CD14-positive monocyte (primary cell): ENCODE results near the gene PANK1. TPM values are rescaled to one million over a fixed set of nuclear protein-coding genes. Genes with fewer than 3 reads are reported as not detected.

Source experiments
- DNase-seq, 3 donors: peaks; one replicate each; pipeline ENCODE4 v3.0.0-alpha.2; 2011 to 2022
- H2AFZ ChIP-seq: 2 replicates; pipeline ENCODE4 v1.6.0; 2012; ENCODE audit warnings: mild to moderate bottlenecking, low read depth, low read length, inconsistent platforms; ENCODE audit not compliant: insufficient read depth, poor library complexity, severe bottlenecking
- H3K27ac ChIP-seq, 2 donors: 1 replicate in 1 of 2; 2 replicates in 1 of 2; pipeline ENCODE4 v1.5.1; 2012 to 2013; ENCODE audit warnings: low read length in 2 of 2, control low read depth in 1 of 2, inconsistent platforms in 1 of 2, low read depth in 1 of 2, mild to moderate bottlenecking in 1 of 2
- H3K27me3 ChIP-seq, 2 donors: one replicate each; pipeline versions ENCODE4 v1.6.0 to v1.6.1; 2011 to 2013; ENCODE audit warnings: low read length in 2 of 2; ENCODE audit not compliant: control insufficient read depth in 2 of 2, insufficient read depth in 2 of 2
- H3K36me3 ChIP-seq, 2 donors: replicated peaks in 1 of 2; 1 replicate in 1 of 2; 2 replicates in 1 of 2; pipeline versions ENCODE4 v1.5.1 to v1.6.1; 2012 to 2013; ENCODE audit warnings: low read length in 2 of 2, control low read depth in 1 of 2, inconsistent platforms in 1 of 2, mild to moderate bottlenecking in 1 of 2; ENCODE audit not compliant: insufficient read depth in 2 of 2, control insufficient read depth in 1 of 2
- H3K4me1 ChIP-seq, 2 donors: 1 replicate in 1 of 2; 2 replicates in 1 of 2; pipeline versions ENCODE4 v1.5.1 to v1.6.1; 2012 to 2013; ENCODE audit warnings: low read length in 2 of 2, control low read depth in 1 of 2, inconsistent platforms in 1 of 2, mild to moderate bottlenecking in 1 of 2, moderate library complexity in 1 of 2; ENCODE audit not compliant: insufficient read depth in 2 of 2, control insufficient read depth in 1 of 2
- H3K4me2 ChIP-seq: replicated peaks from 2 replicates; pipeline ENCODE3; 2012; ENCODE audit warnings: low read length, moderate library complexity, mild to moderate bottlenecking; ENCODE audit not compliant: poor library complexity, severe bottlenecking; ENCODE audit errors: extremely low read depth
- H3K4me3 ChIP-seq, 3 experiments: fragments of 200-600 bp in 1 of 3; sonication (generic) in 1 of 3; replicated peaks in 1 of 3; 1 replicate in 2 of 3; 2 replicates in 1 of 3; pipeline ENCODE4 v1.5.1; 2011 to 2013; ENCODE audit warnings: low read length in 3 of 3, mild to moderate bottlenecking in 3 of 3, control low read depth in 2 of 3, low read depth in 2 of 3, inconsistent platforms in 1 of 3, moderate library complexity in 1 of 3
- H3K79me2 ChIP-seq: 2 replicates; pipeline ENCODE4 v1.6.0; 2012; ENCODE audit warnings: mild to moderate bottlenecking, control low read depth, inconsistent platforms, low read length, moderate library complexity; ENCODE audit not compliant: insufficient read depth
- H3K9ac ChIP-seq: 2 replicates; pipeline ENCODE4 v1.6.0; 2017; ENCODE audit warnings: low read length, mild to moderate bottlenecking; ENCODE audit not compliant: insufficient read depth, poor library complexity, severe bottlenecking
- H3K9me3 ChIP-seq, 2 donors: replicated peaks in 1 of 2; 1 replicate in 1 of 2; 2 replicates in 1 of 2; pipeline versions ENCODE4 v1.5.1 to v1.6.1; 2012 to 2013; ENCODE audit warnings: low read length in 2 of 2, control low read depth in 1 of 2; ENCODE audit not compliant: control insufficient read depth in 1 of 2, insufficient read depth in 1 of 2
- H4K20me1 ChIP-seq: 2 replicates; pipeline ENCODE4 v1.6.0; 2012; ENCODE audit warnings: mild to moderate bottlenecking, low read length, control low read depth, moderate library complexity; ENCODE audit not compliant: insufficient read depth
- H3K27ac Mint-ChIP-seq, 7 donors: one replicate each; pipeline ENCODE4 v1.8.0; 2020; ENCODE audit warnings: mild to moderate bottlenecking in 7 of 7, mixed read lengths in 7 of 7, moderate library complexity in 6 of 7, inconsistent platforms in 2 of 7
- H3K27me3 Mint-ChIP-seq, 3 donors: one replicate each; pipeline ENCODE4 v1.8.0; 2021 to 2022; ENCODE audit warnings: low read depth in 3 of 3, mild to moderate bottlenecking in 3 of 3, mixed read lengths in 3 of 3, moderate library complexity in 3 of 3, inconsistent platforms in 1 of 3
- H3K36me3 Mint-ChIP-seq, 2 donors: one replicate each; pipeline ENCODE4 v1.8.0; 2020; ENCODE audit warnings: mixed read lengths in 2 of 2, inconsistent platforms in 1 of 2, mild to moderate bottlenecking in 1 of 2
- H3K4me1 Mint-ChIP-seq: one replicate; pipeline ENCODE4 v1.8.0; 2020; ENCODE audit warnings: mild to moderate bottlenecking, mixed read lengths
- H3K4me3 Mint-ChIP-seq, 2 donors: one replicate each; pipeline ENCODE4 v1.8.0; 2020; ENCODE audit warnings: mild to moderate bottlenecking in 2 of 2, mixed read lengths in 2 of 2, moderate library complexity in 1 of 2
- H3K9me3 Mint-ChIP-seq, 7 donors: one replicate each; pipeline ENCODE4 v1.8.0; 2020 to 2022; ENCODE audit warnings: mixed read lengths in 7 of 7, mild to moderate bottlenecking in 6 of 7, moderate library complexity in 6 of 7, inconsistent platforms in 2 of 7
- CTCF ChIP-seq: fragments of 200-600 bp; IDR thresholded peaks from one replicate; pipeline ENCODE4 v1.8.0; 2022; ENCODE audit warnings: antibody characterized with exemption, mild to moderate bottlenecking
- WGBS: methylation state at CpG from one replicate; pipeline ENCODE4 v1.1.5; 2013; ENCODE audit warnings: missing lambda C conversion rate; ENCODE audit not compliant: insufficient coverage; 5-methylcytosine and 5-hydroxymethylcytosine counted together
- intact Hi-C, 2 donors: fragments of 100-400 bp; cut with micrococcal nuclease; formaldehyde crosslinking; loops; one replicate each; pipeline versions ENCODE4 v1.15.0 to v1.15.1; 2023
- polyA plus RNA-seq, 3 donors: library from polyadenylated mRNA; depleted of rRNA in 1 of 3; unstranded in 2 of 3; stranded (reverse) in 1 of 3; fragments of 300-500 nt in 2 of 3; fragments of >200 nt in 1 of 3; fragmentation: Illumina TruSeq in 2 of 3; gene quantifications; 1 replicate in 2 of 3; 2 replicates in 1 of 3; pipeline ENCODE4 v1.2.3, GENCODE V29; 2012 to 2021

PANK1 gene
- polyA plus RNA-seq, 3 donors, result 0.31 to 0.67 (median 0.61) TPM

GRCh38 chr10:89537364-89537763 is 107.7 kb downstream of the PANK1 start:
- DNase-seq, result no peak
- Mint-ChIP-seq H3K36me3 (peaks cover 0 to 2% of the 10 kb centered on the region in 2 donors), H3K4me3 (peak overlapping the region in 1 of 2 donors; percentile 55), H3K27me3 (peaks cover 56 to 67% (median 60%) of the 10 kb centered on the region in 3 donors), H3K27ac (no peak overlapping the region), H3K4me1 (peaks cover 2% of the 10 kb centered on the region), H3K9me3 (peaks cover 0 to 12% (median 5%) of the 10 kb centered on the region in 7 donors)
- Histone ChIP-seq H3K27ac (no peak overlapping the region), H3K4me2 (no peak overlapping the region), H4K20me1 (no peaks in the 10 kb centered on the region), H3K9ac (no peak overlapping the region), H3K4me1 (no peaks in the 10 kb centered on the region), H3K4me3 (no peak overlapping the region), H3K79me2 (no peaks in the 10 kb centered on the region), H3K36me3 (no peaks in the 10 kb centered on the region), H2AFZ (no peak overlapping the region), H3K9me3 (no peaks in the 10 kb centered on the region), H3K27me3 (peaks cover 56 to 66% of the 10 kb centered on the region in 2 donors)
- no peak for TF ChIP-seq CTCF
- WGBS, result no CpG with 5 or more reads among the region's 1 CpG
- intact Hi-C loops, result no loop called here

GRCh38 chr10:89536013-89536354 is 109.1 kb downstream of the PANK1 start:
- no peaks in the 10 kb centered on the region for H4K20me1 ChIP-seq
- Mint-ChIP-seq H3K27ac (no peak overlapping the region), H3K36me3 (peaks cover 0 to 2% of the 10 kb centered on the region in 2 donors), H3K4me1 (peaks cover 2% of the 10 kb centered on the region), H3K9me3 (peaks cover 0 to 12% (median 7%) of the 10 kb centered on the region in 7 donors), H3K4me3 (peak overlapping the region in 1 of 2 donors; percentile 78), H3K27me3 (peaks cover 65 to 77% (median 72%) of the 10 kb centered on the region in 3 donors)
- intact Hi-C loops, result no loop called here
- H3K4me3 ChIP-seq, result no peak overlapping the region
- H3K9me3 ChIP-seq, result no peaks in the 10 kb centered on the region
- TF ChIP-seq CTCF, result no peak
- WGBS, result 28% methylated on average over 10 of the region's 16 CpGs
- no peak overlapping the region for H3K4me2 ChIP-seq
- peaks cover 64 to 80% of the 10 kb centered on the region in 2 donors for H3K27me3 ChIP-seq
- H3K27ac ChIP-seq, result no peak overlapping the region
- H3K79me2 ChIP-seq, result no peaks in the 10 kb centered on the region
- no peaks in the 10 kb centered on the region for H3K36me3 ChIP-seq
- no peak for DNase-seq
- no peak overlapping the region for H2AFZ ChIP-seq
- H3K9ac ChIP-seq, result no peak overlapping the region
- H3K4me1 ChIP-seq, result no peaks in the 10 kb centered on the region
